Keratinocyte (primary cell): ENCODE data around the gene BAHCC1. TPM values are rescaled to one million over a fixed set of nuclear protein-coding genes. Genes with fewer than 3 reads are reported as not detected.

Experiments used
- DNase-seq: peaks from one replicate; pipeline ENCODE4 v3.0.0-alpha.2; 2011; ENCODE audit warnings: low read depth, missing footprints, low spot score
- FAIRE-seq: peaks from 2 replicates; lab custom pipeline; 2011; peaks lifted over from hg19 to GRCh38; lab: Jason Lieb, UNC
- H2AFZ ChIP-seq: 2 replicates; pipeline ENCODE4 v1.6.0; 2012; ENCODE audit warnings: low read length, control low read depth, inconsistent platforms; ENCODE audit not compliant: control insufficient read depth
- H3K27ac ChIP-seq: 2 replicates; pipeline ENCODE4 v1.5.1; 2011; ENCODE audit warnings: low read length; ENCODE audit not compliant: control insufficient read depth, insufficient read depth
- H3K27me3 ChIP-seq: 3 replicates; pipeline ENCODE4 v1.6.0; 2011; ENCODE audit warnings: low read length; ENCODE audit not compliant: control insufficient read depth, insufficient read depth; ENCODE audit errors: extremely low read depth
- H3K36me3 ChIP-seq, 2 experiments: 2 replicates in 1 of 2; 3 replicates in 1 of 2; pipeline ENCODE4 v1.5.1; 2011; ENCODE audit warnings: low read length in 2 of 2, mild to moderate bottlenecking in 1 of 2; ENCODE audit not compliant: control insufficient read depth in 2 of 2, insufficient read depth in 2 of 2; ENCODE audit errors: extremely low read depth in 1 of 2
- H3K4me1 ChIP-seq: 3 replicates; pipeline ENCODE4 v1.5.1; 2011; ENCODE audit warnings: low read length; ENCODE audit not compliant: control insufficient read depth, insufficient read depth; ENCODE audit errors: extremely low read depth
- H3K4me2 ChIP-seq: 3 replicates; pipeline ENCODE4 v1.6.0; 2011; ENCODE audit warnings: low read depth, low read length; ENCODE audit not compliant: control insufficient read depth, insufficient read depth; ENCODE audit errors: extremely low read depth
- H3K4me3 ChIP-seq, 3 experiments: fragments of 200-600 bp in 1 of 3; sonication (generic) in 1 of 3; 2 replicates in 2 of 3; 3 replicates in 1 of 3; pipeline ENCODE4 v1.5.1; 2011 to 2016; ENCODE audit warnings: low read length in 3 of 3, mild to moderate bottlenecking in 3 of 3, control low read depth in 2 of 3, inconsistent platforms in 1 of 3, low read depth in 1 of 3, mixed read lengths in 1 of 3, mixed run types in 1 of 3, moderate library complexity in 1 of 3; ENCODE audit not compliant: control insufficient read depth in 2 of 3, insufficient read depth in 2 of 3; ENCODE audit errors: extremely low read depth in 1 of 3
- H3K79me2 ChIP-seq: 2 replicates; pipeline ENCODE4 v1.6.0; 2012; ENCODE audit warnings: low read length; ENCODE audit not compliant: control insufficient read depth, insufficient read depth
- H3K9ac ChIP-seq: 3 replicates; pipeline ENCODE4 v1.6.0; 2011; ENCODE audit warnings: low read length; ENCODE audit not compliant: control insufficient read depth, insufficient read depth; ENCODE audit errors: extremely low read depth
- H3K9me1 ChIP-seq: 3 replicates; pipeline ENCODE4 v1.6.0; 2011; ENCODE audit warnings: low read length; ENCODE audit not compliant: control insufficient read depth, insufficient read depth; ENCODE audit errors: extremely low read depth
- H3K9me3 ChIP-seq: 2 replicates; pipeline ENCODE4 v1.5.1; 2012; ENCODE audit warnings: low read depth, low read length; ENCODE audit not compliant: control insufficient read depth
- H4K20me1 ChIP-seq: 3 replicates; pipeline ENCODE4 v1.6.0; 2011; ENCODE audit warnings: low read length; ENCODE audit not compliant: control insufficient read depth, insufficient read depth; ENCODE audit errors: extremely low read depth
- CTCF ChIP-seq, 3 experiments: IDR thresholded peaks in 1 of 3; conservative IDR thresholded peaks in 1 of 3; optimal IDR thresholded peaks in 1 of 3; 2 replicates in 2 of 3; 3 replicates in 1 of 3; pipeline versions ENCODE3 to v1.5.1; 2011; ENCODE audit warnings: low read length in 3 of 3, mild to moderate bottlenecking in 3 of 3, moderate library complexity in 2 of 3, control low read depth in 1 of 3, inconsistent platforms in 1 of 3; ENCODE audit not compliant: insufficient read depth in 2 of 3; ENCODE audit errors: extremely low read depth in 1 of 3
- EZH2 ChIP-seq: IDR thresholded peaks from one replicate; pipeline ENCODE4 v1.6.1; 2012; ENCODE audit warnings: inconsistent platforms, mild to moderate bottlenecking, low read length, moderate library complexity
- dilution Hi-C: fragments of 300-500 bp; cut with MboI; formaldehyde crosslinking; loops from one replicate; pipeline ENCODE4 v1.7.0; 2020; ENCODE audit warnings: low sequenced_read_pairs; ENCODE audit not compliant: extremely low pct_ligation_motif_present
- polyA plus RNA-seq, 5 experiments: library from polyadenylated mRNA; depleted of rRNA in 3 of 5; stranded (reverse) in 3 of 5; stranded (forward) in 1 of 5; unstranded in 1 of 5; fragments of >200 nt; gene quantifications; 1 replicate in 1 of 5; 2 replicates in 3 of 5; 3 replicates in 1 of 5; pipeline versions ENCODE4 v1.2.1 to v1.2.3, GENCODE V29; 2011 to 2012; ENCODE audit warnings: missing spikeins in 2 of 5, low read depth in 1 of 5, low replicate concordance in 1 of 5

BAHCC1 gene
- polyA plus RNA-seq, 1 donor (not counting 4 experiments of a cell fraction or from before 2014, with no cell fraction given) = 0.52 TPM

- no peaks in the 10 kb centered on the region for H4K20me1 ChIP-seq
- H3K27ac ChIP-seq = no peak overlapping the region
- no peaks in the 10 kb centered on the region for H3K36me3 ChIP-seq
- H3K4me1 ChIP-seq = no peaks in the 10 kb centered on the region
- no peak for FAIRE-seq
- no peak overlapping the region for H3K9ac ChIP-seq
- no peak overlapping the region for H3K4me2 ChIP-seq
- H3K4me3 ChIP-seq = no peak overlapping the region
- H3K27me3 ChIP-seq = no peaks in the 10 kb centered on the region
- no peaks in the 10 kb centered on the region for H3K9me1 ChIP-seq
- no peaks in the 10 kb centered on the region for H3K79me2 ChIP-seq
- H3K9me3 ChIP-seq = no peaks in the 10 kb centered on the region
- no peak overlapping the region for H2AFZ ChIP-seq
- TF ChIP-seq EZH2 = no peak
- TF ChIP-seq CTCF (optimal IDR thresholded peaks at IDR 0.05 in 1 of 3, IDR thresholded peaks at IDR 0.05 in 1 of 3, conservative IDR thresholded peaks at IDR 0.05 in 1 of 3; ENCODE audit: extremely low read depth in 1 of 3, insufficient read depth in 2 of 3, low read length in 3 of 3) = no peak
- DNase-seq = no peak
- dilution Hi-C loops = no loop called here
Measured at GRCh38 chr17:81451823-81452222, 56.6 kb downstream of the BAHCC1 start.

- H3K4me1 ChIP-seq = no peaks in the 10 kb centered on the region
- no peak overlapping the region for H2AFZ ChIP-seq
- H3K9me1 ChIP-seq = no peaks in the 10 kb centered on the region
- no peak overlapping the region for H3K4me2 ChIP-seq
- no peaks in the 10 kb centered on the region for H3K79me2 ChIP-seq
- H4K20me1 ChIP-seq = no peaks in the 10 kb centered on the region
- no peaks in the 10 kb centered on the region for H3K36me3 ChIP-seq
- no peak overlapping the region for H3K27ac ChIP-seq
- FAIRE-seq (no peak), DNase-seq (no peak)
- no peak overlapping the region for H3K9ac ChIP-seq
- dilution Hi-C loops = no loop called here
- no peak overlapping the region for H3K4me3 ChIP-seq
- no peaks in the 10 kb centered on the region for H3K27me3 ChIP-seq
- no peaks in the 10 kb centered on the region for H3K9me3 ChIP-seq
- no peak for TF ChIP-seq CTCF (optimal IDR thresholded peaks at IDR 0.05 in 1 of 3, IDR thresholded peaks at IDR 0.05 in 1 of 3, conservative IDR thresholded peaks at IDR 0.05 in 1 of 3; ENCODE audit: extremely low read depth in 1 of 3, insufficient read depth in 2 of 3, low read length in 3 of 3)
- no peak for TF ChIP-seq EZH2
Measured at GRCh38 chr17:81452551-81452950, 57.3 kb downstream of the BAHCC1 start.
